Gastroesophageal sphincter (tissue), 4 donors: Measurements from ENCODE around the gene DDX31. TPM values are rescaled to one million over a fixed set of nuclear protein-coding genes. Genes with fewer than 3 reads are reported as not detected.

Source experiments
- ATAC-seq: fragments of 150-250 bp; one replicate; pipeline ENCODE4 v1.9.1; 2016; ENCODE audit warnings: mild to moderate bottlenecking, moderate library complexity
- H3K27ac ChIP-seq, 4 donors: fragments of 200-600 bp; sonication (generic) in 3 of 4; 1 replicate in 3 of 4; 2 replicates in 1 of 4; pipeline ENCODE4 v1.5.1; 2016 to 2019
- H3K27me3 ChIP-seq: fragments of 200-600 bp; sonication (generic); one replicate; pipeline ENCODE4 v1.5.1; 2019
- H3K36me3 ChIP-seq, 2 donors: fragments of 200-600 bp; sonication (generic); one replicate each; pipeline ENCODE4 v1.5.1; 2019; ENCODE audit warnings: control low read depth in 1 of 2
- H3K4me1 ChIP-seq, 3 donors: fragments of 200-600 bp; sonication (generic); 1 replicate in 2 of 3; 2 replicates in 1 of 3; pipeline ENCODE4 v1.5.1; 2016 to 2019; ENCODE audit warnings: control low read depth in 2 of 3
- H3K4me3 ChIP-seq, 2 donors: fragments of 200-600 bp; sonication (generic); one replicate each; pipeline ENCODE4 v1.5.1; 2019; ENCODE audit warnings: mild to moderate bottlenecking in 1 of 2, moderate library complexity in 1 of 2
- H3K9me3 ChIP-seq, 3 donors: fragments of 200-600 bp; sonication (generic); one replicate each; pipeline ENCODE4 v1.5.1; 2017 to 2019; ENCODE audit warnings: control low read depth in 2 of 3
- CTCF ChIP-seq, 4 experiments: fragments of 200-600 bp in 2 of 4; fragments of 450-650 bp in 2 of 4; sonication (generic) in 1 of 4; IDR thresholded peaks; one replicate each; pipeline ENCODE4 v1.5.1; 2017 to 2019; ENCODE audit warnings: antibody characterized with exemption in 4 of 4, mild to moderate bottlenecking in 2 of 4, moderate library complexity in 2 of 4
- EP300 ChIP-seq: sonication (generic); formaldehyde crosslinking; IDR thresholded peaks from one replicate; pipeline ENCODE4 v1.6.1; 2017; ENCODE audit warnings: antibody characterized with exemption, mild to moderate bottlenecking
- POLR2A ChIP-seq, 2 donors: fragments of 450-650 bp; IDR thresholded peaks; one replicate each; pipeline ENCODE4 v1.6.1; 2017; ENCODE audit warnings: antibody characterized with exemption in 2 of 2, mild to moderate bottlenecking in 2 of 2, moderate library complexity in 1 of 2
- POLR2AphosphoS5 ChIP-seq: sonication (generic); formaldehyde crosslinking; IDR thresholded peaks from one replicate; pipeline ENCODE4 v1.6.1; 2017; ENCODE audit warnings: antibody characterized with exemption
- WGBS, 2 donors: methylation state at CpG; one replicate each; pipeline ENCODE4 v1.1.5; 2018; ENCODE audit warnings: low coverage in 1 of 2; 5-methylcytosine and 5-hydroxymethylcytosine counted together
- total RNA-seq, 4 donors: library from RNA; depleted of rRNA; stranded (reverse); fragments of >200 nt; gene quantifications; one replicate each; pipeline ENCODE4 v1.1.0, GENCODE V29; 2016

DDX31 gene
- total RNA-seq, 4 donors from 2014 or later: 8.3 to 10.3 (median 9.3) TPM

- H3K4me3 ChIP-seq: no peak overlapping the region
- H3K27ac ChIP-seq: no peak overlapping the region
- no peak for ATAC-seq
- no peaks in the 10 kb centered on the region for H3K4me1 ChIP-seq
- peaks cover 0 to 100% of the 10 kb centered on the region in 2 donors for H3K36me3 ChIP-seq
- no peaks in the 10 kb centered on the region for H3K27me3 ChIP-seq
- 87 to 100% methylated on average over 1 to 3 of the region's 3 CpGs for WGBS, 2 donors
- H3K9me3 ChIP-seq: no peaks in the 10 kb centered on the region
- TF ChIP-seq POLR2A (IDR thresholded peaks at IDR 0.05): no peak
- no peak for TF ChIP-seq CTCF (IDR thresholded peaks at IDR 0.05)
- TF ChIP-seq POLR2AphosphoS5: no peak
- TF ChIP-seq EP300: no peak
Observed at GRCh38 chr9:132644251-132644650, 25.5 kb downstream of the DDX31 start.

DNA sequence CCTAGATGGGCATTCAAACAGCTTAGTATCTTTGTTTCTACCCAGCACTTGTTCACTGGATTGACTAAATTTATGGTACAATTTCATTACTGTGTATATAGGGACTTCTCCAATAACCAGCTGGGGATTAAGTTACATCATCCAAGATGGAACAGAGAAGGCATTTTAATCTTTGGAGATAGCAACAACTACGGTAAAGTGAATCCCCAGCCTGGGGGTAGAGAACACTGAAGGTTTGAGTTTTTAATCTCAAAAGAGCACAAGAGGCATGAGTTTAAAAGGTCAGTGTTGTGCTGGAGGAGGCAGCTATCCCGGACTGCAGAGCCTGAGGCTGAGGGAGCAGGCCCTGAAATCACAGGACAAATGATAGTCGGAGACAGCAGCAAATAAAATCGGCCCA lies 28.6 kb downstream of the DDX31 start:
- H3K4me1 ChIP-seq: no peaks in the 10 kb centered on the region
- no peaks in the 10 kb centered on the region for H3K27me3 ChIP-seq
- WGBS, 2 donors: 72 to 89% methylated on average over 3 to 4 of the region's 4 CpGs
- H3K4me3 ChIP-seq: no peak overlapping the region
- H3K27ac ChIP-seq: no peak overlapping the region
- TF ChIP-seq CTCF (IDR thresholded peaks at IDR 0.05) (no peak), POLR2A (IDR thresholded peaks at IDR 0.05) (no peak), EP300 (no peak), POLR2AphosphoS5 (no peak)
- no peaks in the 10 kb centered on the region for H3K9me3 ChIP-seq
- H3K36me3 ChIP-seq: peaks cover 0 to 100% of the 10 kb centered on the region in 2 donors
- no peak for ATAC-seq

DNA sequence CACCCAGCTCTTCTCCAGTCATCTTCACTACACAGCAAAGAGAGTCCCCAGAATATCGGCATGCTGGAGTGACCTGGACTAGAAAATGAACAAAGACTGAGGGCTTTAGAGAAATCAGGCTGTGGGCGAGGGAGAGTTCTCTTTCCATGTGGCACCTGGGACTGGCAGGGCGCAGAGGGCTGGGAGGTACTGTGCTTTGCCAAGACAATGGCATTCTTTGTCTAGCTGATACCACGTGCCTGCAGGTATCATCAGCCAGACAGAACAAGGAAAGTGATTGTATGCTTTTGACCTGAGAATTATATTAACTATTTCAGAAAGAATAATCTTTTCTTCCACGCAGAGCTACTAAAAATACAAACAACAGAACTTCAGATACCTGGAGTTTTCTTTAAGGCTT lies 30.5 kb downstream of the DDX31 start:
- H3K9me3 ChIP-seq: no peaks in the 10 kb centered on the region
- H3K27ac ChIP-seq: no peak overlapping the region
- H3K27me3 ChIP-seq: no peaks in the 10 kb centered on the region
- no peaks in the 10 kb centered on the region for H3K4me1 ChIP-seq
- ATAC-seq: no peak
- TF ChIP-seq CTCF (IDR thresholded peaks at IDR 0.05) (no peak), POLR2A (IDR thresholded peaks at IDR 0.05) (no peak), POLR2AphosphoS5 (no peak), EP300 (no peak)
- no peak overlapping the region for H3K4me3 ChIP-seq
- WGBS, 2 donors: 79 to 96% methylated on average over 5 of the region's 5 CpGs
- H3K36me3 ChIP-seq: peaks cover 0 to 93% of the 10 kb centered on the region in 2 donors

GRCh38 chr9:132638240-132638639 lies 31.5 kb downstream of the DDX31 start:
- TF ChIP-seq CTCF (IDR thresholded peaks at IDR 0.05): no peak
- TF ChIP-seq EP300: no peak
- TF ChIP-seq POLR2AphosphoS5: no peak
- no peak for TF ChIP-seq POLR2A (IDR thresholded peaks at IDR 0.05)
- ATAC-seq: no peak
- no peaks in the 10 kb centered on the region for H3K4me1 ChIP-seq
- H3K9me3 ChIP-seq: no peaks in the 10 kb centered on the region
- no peak overlapping the region for H3K4me3 ChIP-seq
- WGBS, 2 donors: 81 to 96% methylated on average over 4 to 5 of the region's 5 CpGs
- no peak overlapping the region for H3K27ac ChIP-seq
- H3K36me3 ChIP-seq: peaks cover 0 to 85% of the 10 kb centered on the region in 2 donors
- no peaks in the 10 kb centered on the region for H3K27me3 ChIP-seq

- ATAC-seq: no peak
- WGBS, 2 donors: 81 to 91% methylated on average over 6 to 10 of the region's 12 CpGs
- Histone ChIP-seq H3K4me3 (no peak overlapping the region), H3K4me1 (no peaks in the 10 kb centered on the region), H3K36me3 (peaks cover 0 to 82% of the 10 kb centered on the region in 2 donors), H3K27me3 (no peaks in the 10 kb centered on the region), H3K9me3 (no peaks in the 10 kb centered on the region), H3K27ac (no peak overlapping the region)
- TF ChIP-seq EP300: no peak
- no peak for TF ChIP-seq CTCF (IDR thresholded peaks at IDR 0.05)
- no peak for TF ChIP-seq POLR2A (IDR thresholded peaks at IDR 0.05)
- no peak for TF ChIP-seq POLR2AphosphoS5
Observed at GRCh38 chr9:132637801-132638200, 32.0 kb downstream of the DDX31 start.
